HG03108 (cell line): Measurements from ENCODE around the gene POLN.
"Not testable (repeated sequence)": the region's sequence is repeated elsewhere in the genome, so short reads cannot be mapped to it uniquely, and the experiment has no call there.

Experiments
- ATAC-seq: cut with Tn5 transposase; IDR thresholded peaks from one replicate; pipeline ENCODE4 v1.9.1; 2021; ENCODE audit warnings: moderate library complexity; ENCODE audit not compliant: unreplicated experiment

Gene POLN

GRCh38 chr4:2222838-2223237 is 19.1 kb downstream of the POLN start:
- no peak for ATAC-seq

- ATAC-seq = not testable (repeated sequence)
These were observed 20.5 kb downstream of the POLN start for GRCh38 chr4:2221378-2221777.

- no peak for ATAC-seq
These were observed 21.8 kb downstream of the POLN start for GRCh38 chr4:2220016-2220630.

- no peak for ATAC-seq
These were observed 22.6 kb downstream of the POLN start for GRCh38 chr4:2219233-2219760.

GRCh38 chr4:2218436-2218835 is 23.5 kb downstream of the POLN start:
- no peak for ATAC-seq

- no peak for ATAC-seq
These were observed 24.2 kb downstream of the POLN start for GRCh38 chr4:2217726-2218125.

GRCh38 chr4:2212831-2213230 is 29.1 kb downstream of the POLN start:
- ATAC-seq = no peak

- ATAC-seq = not testable (repeated sequence)
These were observed 39.1 kb downstream of the POLN start for GRCh38 chr4:2202789-2203188.

GRCh38 chr4:2194496-2194895 is 47.4 kb downstream of the POLN start:
- no peak for ATAC-seq

- no peak for ATAC-seq
These were observed 48.6 kb downstream of the POLN start for GRCh38 chr4:2193326-2193725.

GRCh38 chr4:2186865-2187172 is 55.1 kb downstream of the POLN start:
- no peak for ATAC-seq

GRCh38 chr4:2186133-2186864 is 55.6 kb downstream of the POLN start:
- no peak for ATAC-seq

GRCh38 chr4:2183394-2183793 is 58.5 kb downstream of the POLN start:
- no peak for ATAC-seq

GRCh38 chr4:2182994-2183393 is 58.9 kb downstream of the POLN start:
- ATAC-seq = no peak

- ATAC-seq = no peak
These were observed 61.5 kb downstream of the POLN start for GRCh38 chr4:2180410-2180809.

GRCh38 chr4:2179717-2180116 is 62.2 kb downstream of the POLN start:
- no peak for ATAC-seq

- ATAC-seq = no peak
These were observed 62.9 kb downstream of the POLN start for GRCh38 chr4:2178986-2179385.

GRCh38 chr4:2177443-2178093 is 64.4 kb downstream of the POLN start:
- no peak for ATAC-seq

- no peak for ATAC-seq
These were observed 65.8 kb downstream of the POLN start for GRCh38 chr4:2175990-2176698.

GRCh38 chr4:2174061-2174460 is 67.9 kb downstream of the POLN start:
- no peak for ATAC-seq

GRCh38 chr4:2172627-2173231 is 69.2 kb downstream of the POLN start:
- ATAC-seq = no peak
